K562 (cell line): ENCODE measurements around the gene FXYD4. TPM values are rescaled to one million over a fixed set of nuclear protein-coding genes. Genes with fewer than 3 reads are reported as not detected.

Experiments used
- ATAC-seq: fragments of 200-7000 bp; cut with Tn5 transposase; 3 replicates; pipeline ENCODE4 v1.9.1; 2020; ENCODE audit warnings: moderate library complexity
- BruUV-seq: library from RNA; stranded (reverse); fragments of 400-500 nt; replicated peaks from 2 replicates; lab custom pipeline; 2021; lab: Mats Ljungman, UMichigan
- CTCF ChIA-PET: fragments of 300-600 bp; formaldehyde crosslinking; extraction: SDS; loops from one replicate; lab custom pipeline; 2021; ENCODE audit warnings: low intra/inter-chr PET ratio; lab: Yijun Ruan, JAX
- POLR2A ChIA-PET: fragments of 300-600, 350-650 bp; sonication (Branson Sonifier 250); formaldehyde crosslinking; extraction: SDS; loops from one replicate; lab custom pipeline; 2021; ENCODE audit warnings: antibody characterized with exemption, inconsistent platforms; lab: Yijun Ruan, JAX
- DNase-seq, 4 experiments: peaks; one replicate each; pipeline versions ENCODE4 v3.0.0 to v3.0.0-alpha.2; 2011 to 2018; ENCODE audit warnings: low spot score in 3 of 4, mixed read lengths in 3 of 4; ENCODE audit errors: extremely low read depth in 1 of 4
- FAIRE-seq: peaks from 2 replicates; lab custom pipeline; 2011; peaks lifted over from hg19 to GRCh38; lab: Jason Lieb, UNC
- H2AFZ ChIP-seq: 2 replicates; pipeline ENCODE4 v1.6.0; 2011; ENCODE audit warnings: low read depth, low read length, control low read depth, inconsistent platforms
- H3K27ac ChIP-seq: fragments of 200-600 bp; 3 replicates; pipeline ENCODE4 v1.8.0; 2011; ENCODE audit warnings: low read depth, mild to moderate bottlenecking, control low read depth, inconsistent platforms, low read length, moderate library complexity, mixed read lengths; ENCODE audit errors: extremely low read depth
- H3K27me3 ChIP-seq, 2 experiments: fragments of 300-600 bp in 1 of 2; 2 replicates in 1 of 2; 3 replicates in 1 of 2; pipeline versions ENCODE4 v1.6.0 to v1.8.0; 2011; ENCODE audit warnings: inconsistent platforms in 2 of 2, low read length in 2 of 2, mild to moderate bottlenecking in 1 of 2, mixed read lengths in 1 of 2, moderate library complexity in 1 of 2; ENCODE audit not compliant: control insufficient read depth in 2 of 2, insufficient read depth in 2 of 2
- H3K36me3 ChIP-seq: fragments of 300-600 bp; 3 replicates; pipeline ENCODE4 v1.8.0; 2011; ENCODE audit warnings: mild to moderate bottlenecking, low read length, inconsistent platforms; ENCODE audit not compliant: control insufficient read depth, insufficient read depth
- H3K4me1 ChIP-seq, 2 experiments: fragments of 200-600 bp in 1 of 2; replicated peaks in 1 of 2; 2 replicates in 1 of 2; 3 replicates in 1 of 2; pipeline versions ENCODE4 v1.5.1 to v1.8.0; 2011; ENCODE audit warnings: inconsistent platforms in 2 of 2, low read length in 2 of 2, mild to moderate bottlenecking in 1 of 2, mixed read lengths in 1 of 2, moderate library complexity in 1 of 2; ENCODE audit not compliant: control insufficient read depth in 2 of 2, insufficient read depth in 2 of 2
- H3K4me2 ChIP-seq: 2 replicates; pipeline ENCODE4 v1.6.1; 2011; ENCODE audit warnings: low read length, control low read depth, inconsistent platforms, mixed read lengths; ENCODE audit not compliant: insufficient read depth
- H3K4me3 ChIP-seq: fragments of 200-600 bp; sonication (generic), shearing (Covaris generic); 2 replicates; pipeline ENCODE4 v1.5.1; 2016; ENCODE audit warnings: control low read depth, inconsistent platforms
- H3K79me2 ChIP-seq: fragments of 200-600 bp; 3 replicates; pipeline ENCODE4 v1.8.0; 2011; ENCODE audit warnings: low read length, inconsistent platforms; ENCODE audit not compliant: control insufficient read depth, insufficient read depth
- H3K9ac ChIP-seq, 2 experiments: 2 replicates each; pipeline versions ENCODE4 v1.6.0 to v1.6.1; 2011; ENCODE audit warnings: low read depth in 2 of 2, low read length in 2 of 2, control low read depth in 1 of 2, inconsistent platforms in 1 of 2, mild to moderate bottlenecking in 1 of 2, mixed read lengths in 1 of 2; ENCODE audit not compliant: insufficient read depth in 1 of 2
- H3K9me1 ChIP-seq: one replicate; pipeline ENCODE4 v1.6.0; 2011; ENCODE audit warnings: inconsistent platforms, mild to moderate bottlenecking, low read length, moderate library complexity; ENCODE audit not compliant: control insufficient read depth, insufficient read depth
- H3K9me3 ChIP-seq: replicated peaks from 2 replicates; pipeline ENCODE4 v1.5.1; 2011; ENCODE audit warnings: low read depth, low read length, inconsistent platforms; ENCODE audit not compliant: control insufficient read depth, insufficient read depth
- H4K20me1 ChIP-seq: replicated peaks from 2 replicates; pipeline ENCODE4 v1.6.1; 2011; ENCODE audit warnings: low read length, inconsistent platforms, mixed read lengths; ENCODE audit not compliant: control insufficient read depth, insufficient read depth
- C11orf30 ChIP-seq: fragments of 450-650 bp; IDR thresholded peaks from 2 replicates; pipeline ENCODE4 v1.6.1; 2016; ENCODE audit warnings: low read depth, mild to moderate bottlenecking
- CBFA2T3 ChIP-seq: fragments of 450-650 bp; IDR thresholded peaks from 2 replicates; pipeline ENCODE4 v1.6.1; 2017
- CC2D1A ChIP-seq: fragments of 450-650 bp; IDR thresholded peaks from 2 replicates; pipeline ENCODE4 v1.6.1; 2017; ENCODE audit warnings: mild to moderate bottlenecking
- E2F6 ChIP-seq, 2 experiments: IDR thresholded peaks; 2 replicates each; pipeline ENCODE4 v1.6.1; 2011; ENCODE audit warnings: borderline replicate concordance in 1 of 2, control low read depth in 1 of 2, low read depth in 1 of 2, low read length in 1 of 2, mild to moderate bottlenecking in 1 of 2, mixed read lengths in 1 of 2, moderate library complexity in 1 of 2; ENCODE audit not compliant: insufficient read depth in 1 of 2, insufficient read length in 1 of 2, poor library complexity in 1 of 2, severe bottlenecking in 1 of 2; ENCODE audit errors: extremely low read depth in 1 of 2
- EP300 ChIP-seq: IDR thresholded peaks from 2 replicates; pipeline ENCODE4 v1.6.1; 2012; ENCODE audit warnings: low read length, improper control_type of control experiment
- ESRRB ChIP-seq: fragments of 250-450 bp; sonication (Bioruptor Pico); IDR thresholded peaks from 2 replicates; pipeline ENCODE4 v1.5.0; 2020; ENCODE audit warnings: mild to moderate bottlenecking, moderate library complexity, borderline replicate concordance
- FOS ChIP-seq: IDR thresholded peaks from 3 replicates; pipeline ENCODE4 v1.6.1; 2011; ENCODE audit not compliant: insufficient read length; ENCODE audit errors: extremely low read depth
- IFI16 ChIP-seq: fragments of 250-450 bp; sonication (Bioruptor Pico); IDR thresholded peaks from 2 replicates; pipeline ENCODE4 v2.1.2; 2022; ENCODE audit warnings: mild to moderate bottlenecking, inconsistent platforms
- L3MBTL2 ChIP-seq: fragments of 450-650 bp; IDR thresholded peaks from 2 replicates; pipeline ENCODE4 v1.6.1; 2016; ENCODE audit warnings: mild to moderate bottlenecking, moderate library complexity
- MTF1 ChIP-seq: fragments of 250-450 bp; sonication (Bioruptor Pico); IDR thresholded peaks from 2 replicates; pipeline ENCODE4 v1.9.0; 2021; ENCODE audit warnings: moderate library complexity, mild to moderate bottlenecking, inconsistent platforms, borderline replicate concordance
- NCOR1 ChIP-seq: fragments of 450-650 bp; IDR thresholded peaks from 2 replicates; pipeline ENCODE4 v1.6.1; 2016; ENCODE audit warnings: mild to moderate bottlenecking, moderate library complexity
- NR2F6 ChIP-seq: fragments of 450-650 bp; formaldehyde crosslinking; IDR thresholded peaks from 2 replicates; pipeline ENCODE4 v1.4.0; 2020; ENCODE audit warnings: mild to moderate bottlenecking
- POLR2G ChIP-seq: fragments of 200-400 bp; formaldehyde crosslinking; IDR thresholded peaks from 2 replicates; pipeline ENCODE4 v1.6.1; 2017; ENCODE audit warnings: low read depth, mild to moderate bottlenecking, antibody characterized with exemption, low read length, moderate library complexity
- RBFOX2 ChIP-seq: fragments of 200-400 bp; formaldehyde crosslinking; IDR thresholded peaks from 2 replicates; pipeline ENCODE4 v1.6.1; 2017; ENCODE audit warnings: low read depth, mild to moderate bottlenecking, low read length, moderate library complexity
- SNIP1 ChIP-seq: fragments of 450-650 bp; IDR thresholded peaks from 2 replicates; pipeline ENCODE4 v1.7.1; 2017; ENCODE audit warnings: low read depth, mild to moderate bottlenecking
- ZBTB34 ChIP-seq: fragments of 250-450 bp; sonication (Bioruptor Pico); IDR thresholded peaks from 2 replicates; pipeline ENCODE4 v1.8.0; 2021; ENCODE audit warnings: mild to moderate bottlenecking, moderate library complexity
- WGBS: fragments of 100-300 bp; shearing (Covaris generic); methylation state at CpG from one replicate; pipeline ENCODE4 v1.1.6; 2016; ENCODE audit warnings: low coverage, mixed read lengths; ENCODE audit not compliant: insufficient coverage; ENCODE audit errors: missing lambda C conversion rate; 5-methylcytosine and 5-hydroxymethylcytosine counted together
- in situ Hi-C: fragments of 300-500 bp; cut with MboI; formaldehyde crosslinking; loops from 4 replicates; pipeline ENCODE4 v1.15.0; 2018; ENCODE audit warnings: inconsistent platforms, mixed read lengths
- intact Hi-C: fragments of 100-400 bp; cut with micrococcal nuclease; formaldehyde crosslinking; loops from 2 replicates; pipeline ENCODE4 v1.14.2; 2022
- polyA plus RNA-seq, 8 experiments: library from polyadenylated mRNA; depleted of rRNA in 4 of 8; stranded (reverse) in 5 of 8; unstranded in 3 of 8; fragments of >200 nt; fragmentation: Nextera tagmentation in 2 of 8; fragmentation: Illumina TruSeq in 1 of 8; extraction: Ambion mirVana in 2 of 8; extraction: Trizol in 1 of 8; gene quantifications; 2 replicates each; pipeline versions ENCODE4 v1.2.1 to v1.2.3, GENCODE V29; 2011 to 2014; ENCODE audit warnings: inconsistent platforms in 1 of 8, missing spikeins in 1 of 8
- total RNA-seq, 7 experiments: library from RNA; depleted of rRNA in 6 of 7; stranded (reverse); fragments of >200 nt in 6 of 7; fragmentation: Illumina TruSeq in 2 of 7; extraction: Trizol in 2 of 7; gene quantifications; 2 replicates each; pipeline versions ENCODE4 v1.2.1 to v1.2.3, GENCODE V29; 2011 to 2021; ENCODE audit warnings: low replicate concordance in 1 of 7

FXYD4 gene
- total and polyA plus RNA-seq, 9 of the 15 experiments (the other 6 are each of a cell fraction or from before 2014, with no cell fraction given) = not detected

- TF ChIP-seq RBFOX2 (peak; percentile 45; the same call in 1 of the 2 replicates), C11orf30 (no peak), EP300 (no peak)
Observed at GRCh38 chr10:43402176-43402575, 30.7 kb downstream of the FXYD4 start (continued).

GRCh38 chr10:43402880-43403452 lies 31.5 kb downstream of the FXYD4 start:
- POLR2A ChIA-PET = interaction anchor here (0.5 to 1.7 kb wide), 7 partner anchors 9 to 201 kb away, joined by 3 to 6 read pairs (median 4); partner anchors contain the start of gene ZNF487
- H3K27ac ChIP-seq = no peak overlapping the region; the same call in 2 of the 3 replicates
- BruUV-seq = TSS peak; percentile 1
- TF ChIP-seq SNIP1 = no peak
- no peak for TF ChIP-seq FOS
- peak in 1 of 2 experiments; percentile 47 for TF ChIP-seq E2F6 (IDR thresholded peaks at IDR 0.05; ENCODE audit: borderline replicate concordance in 1 of 2, extremely low read depth in 1 of 2, insufficient read depth in 1 of 2, insufficient read length in 1 of 2, low read depth in 1 of 2, low read length in 1 of 2, poor library complexity in 1 of 2, severe bottlenecking in 1 of 2)
- TF ChIP-seq CC2D1A = no peak
- peak; percentile 84 for TF ChIP-seq L3MBTL2
- TF ChIP-seq NR2F6 (CRISPR knock-in tag) = no peak
- no peak for TF ChIP-seq ESRRB
- TF ChIP-seq CBFA2T3 = 0 out of 2 replicates have a peak, but pooled peaks have one; percentile 19
- no peak for TF ChIP-seq NCOR1
- TF ChIP-seq POLR2G = peak; percentile 10; the same call in 1 of the 2 replicates
- TF ChIP-seq ZBTB34 (CRISPR knock-in tag) = no peak
- no peak for TF ChIP-seq MTF1 (CRISPR knock-in tag)
- no peak for TF ChIP-seq IFI16 (CRISPR knock-in tag)

More at GRCh38 chr10:43402880-43403452, 31.5 kb downstream of the FXYD4 start:
- H3K36me3 ChIP-seq = peaks cover 75% of the 10 kb centered on the region
- H2AFZ ChIP-seq = no peak overlapping the region
- CTCF ChIA-PET = no interaction called here
- no peaks in the 10 kb centered on the region for H3K27me3 ChIP-seq
- peaks cover 4% of the 10 kb centered on the region for H3K9me1 ChIP-seq
- peak overlapping the region; percentile 84; the same call in 1 of the 2 replicates for H3K4me2 ChIP-seq
- peaks cover 72% of the 10 kb centered on the region for H4K20me1 ChIP-seq
- H3K9me3 ChIP-seq = no peaks in the 10 kb centered on the region
- ATAC-seq (no peak), FAIRE-seq (no peak), DNase-seq (peak in 1 of 4 experiments; percentile 6)
- H3K4me3 ChIP-seq = no peak overlapping the region
- H3K79me2 ChIP-seq = peaks cover 100% of the 10 kb centered on the region
- H3K9ac ChIP-seq = peak overlapping the region; percentile 12 to 63; a peak in 3 of 4 replicates
- WGBS = 28% methylated on average over 7 of the region's 7 CpGs
- H3K4me1 ChIP-seq = peaks cover 38 to 58% of the 10 kb centered on the region in 2 experiments
- in situ Hi-C loops = no loop called here
- intact Hi-C loops = no loop called here
